MM.1S (cell line): ENCODE measurements around the gene FAM186B.

Experiments used
- EZH2 ChIP-seq: fragments of 300-600 bp; sonication (generic); optimal IDR thresholded peaks from 2 replicates; pipeline ENCODE3; 2017; ENCODE audit warnings: low read depth, mild to moderate bottlenecking, antibody characterized with exemption, low read length, mixed read lengths
- EZH2phosphoT487 ChIP-seq: fragments of 300-600 bp; sonication (generic); IDR thresholded peaks from 2 replicates; pipeline ENCODE4 v1.6.1; 2018; ENCODE audit warnings: antibody characterized with exemption, low read length
- TF ChIP-seq, protein P1 (sequence below): fragments of 300-600 bp; sonication (generic); IDR thresholded peaks from 2 replicates; pipeline ENCODE4 v1.5.1; 2016; ENCODE audit warnings: antibody characterized with exemption, low read length, mixed read lengths

DNA sequence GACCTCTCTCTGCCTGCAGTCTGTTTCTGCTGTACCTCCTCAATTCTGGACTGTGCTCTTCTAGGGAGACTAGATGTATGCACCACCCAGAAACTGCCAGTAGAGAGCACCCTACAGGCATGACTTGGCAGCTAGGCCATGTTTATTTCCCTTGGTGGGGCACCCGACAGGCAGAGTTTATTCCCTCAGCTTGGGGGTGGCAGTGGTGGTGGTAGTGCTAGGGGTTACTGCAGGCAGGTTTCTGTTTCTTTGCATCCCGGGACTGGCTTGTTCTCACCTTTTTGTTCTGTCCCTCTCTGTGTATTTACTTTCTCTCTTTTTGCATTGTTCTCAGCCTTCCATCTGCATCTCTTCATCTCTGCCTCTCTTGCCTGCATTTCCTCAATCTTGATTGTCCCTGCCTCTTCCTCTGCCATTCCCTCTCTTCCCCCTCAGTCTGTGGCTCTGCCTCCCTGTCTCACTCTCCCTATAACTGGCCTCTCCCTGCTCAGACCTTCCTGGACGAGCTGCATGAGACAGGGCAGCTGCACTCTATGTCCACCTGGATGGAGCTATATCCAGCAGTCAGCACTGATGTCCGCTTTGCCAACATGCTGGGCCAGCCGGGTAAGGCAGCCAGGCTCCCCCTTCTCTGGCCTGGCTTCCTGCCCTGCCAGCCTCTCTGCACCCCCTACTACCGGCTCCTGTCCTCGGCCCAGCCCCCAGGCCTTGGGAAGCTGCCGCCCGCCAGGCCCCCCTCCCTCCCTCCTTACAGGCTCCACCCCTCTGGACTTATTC lies 31.7 kb upstream of the FAM186B start:
- TF ChIP-seq, protein P1, sequence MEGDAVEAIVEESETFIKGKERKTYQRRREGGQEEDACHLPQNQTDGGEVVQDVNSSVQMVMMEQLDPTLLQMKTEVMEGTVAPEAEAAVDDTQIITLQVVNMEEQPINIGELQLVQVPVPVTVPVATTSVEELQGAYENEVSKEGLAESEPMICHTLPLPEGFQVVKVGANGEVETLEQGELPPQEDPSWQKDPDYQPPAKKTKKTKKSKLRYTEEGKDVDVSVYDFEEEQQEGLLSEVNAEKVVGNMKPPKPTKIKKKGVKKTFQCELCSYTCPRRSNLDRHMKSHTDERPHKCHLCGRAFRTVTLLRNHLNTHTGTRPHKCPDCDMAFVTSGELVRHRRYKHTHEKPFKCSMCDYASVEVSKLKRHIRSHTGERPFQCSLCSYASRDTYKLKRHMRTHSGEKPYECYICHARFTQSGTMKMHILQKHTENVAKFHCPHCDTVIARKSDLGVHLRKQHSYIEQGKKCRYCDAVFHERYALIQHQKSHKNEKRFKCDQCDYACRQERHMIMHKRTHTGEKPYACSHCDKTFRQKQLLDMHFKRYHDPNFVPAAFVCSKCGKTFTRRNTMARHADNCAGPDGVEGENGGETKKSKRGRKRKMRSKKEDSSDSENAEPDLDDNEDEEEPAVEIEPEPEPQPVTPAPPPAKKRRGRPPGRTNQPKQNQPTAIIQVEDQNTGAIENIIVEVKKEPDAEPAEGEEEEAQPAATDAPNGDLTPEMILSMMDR = peak; percentile 75
- TF ChIP-seq EZH2 = no peak
- no peak for TF ChIP-seq EZH2phosphoT487
